DOHH2 (cell line): Measurements from ENCODE around the gene PAQR8.

ENCODE experiments used
- CTCF ChIP-seq: fragments of 200-600 bp; sonication (generic); IDR thresholded peaks from one replicate; pipeline ENCODE4 v1.5.1; 2014; ENCODE audit warnings: antibody characterized with exemption, mild to moderate bottlenecking, low read depth, low read length; ENCODE audit not compliant: poor library complexity, severe bottlenecking
- EZH2phosphoT487 ChIP-seq: fragments of 200-600 bp; sonication (generic); IDR thresholded peaks from 2 replicates; pipeline ENCODE4 v1.6.1; 2017; ENCODE audit warnings: borderline replicate concordance, mild to moderate bottlenecking, antibody characterized with exemption, low read length, moderate library complexity, mixed read lengths

GRCh38 chr6:52393780-52394179, 31.8 kb downstream of the PAQR8 start:
- TF ChIP-seq CTCF (no peak), EZH2phosphoT487 (no peak)
